Activated naive CD4-positive, alpha-beta T cell treated with anti-CD3 and anti-CD28 coated beads for 36 hours (primary cell): ENCODE data around the gene BEAN1. TPM values are rescaled to one million over a fixed set of nuclear protein-coding genes. Genes with fewer than 3 reads are reported as not detected.
"Not testable (repeated sequence)": the region's sequence is repeated elsewhere in the genome, so short reads cannot be mapped to it uniquely, and the experiment has no call there.

Experiments used
- CTCF ChIA-PET: fragments of 350-600 bp; sonication (Branson Sonifier 250); formaldehyde crosslinking; loops from one replicate; lab custom pipeline; 2021; ENCODE audit warnings: antibody characterized with exemption; lab: Charles Lee
- DNase-seq: peaks from one replicate; pipeline ENCODE4 v3.0.0-alpha.2; 2020
- H3K27ac Mint-ChIP-seq: one replicate; pipeline ENCODE4 v1.8.0; 2021; ENCODE audit warnings: mild to moderate bottlenecking, mixed read lengths
- H3K27me3 Mint-ChIP-seq: one replicate; pipeline ENCODE4 v1.8.0; 2021; ENCODE audit warnings: low read depth, mixed read lengths
- H3K36me3 Mint-ChIP-seq: one replicate; pipeline ENCODE4 v1.8.0; 2021; ENCODE audit warnings: low read depth, mixed read lengths
- H3K4me1 Mint-ChIP-seq: one replicate; pipeline ENCODE4 v1.8.0; 2021; ENCODE audit warnings: low read depth, mixed read lengths
- H3K4me3 Mint-ChIP-seq: one replicate; pipeline ENCODE4 v1.8.0; 2021; ENCODE audit warnings: mild to moderate bottlenecking, moderate library complexity, mixed read lengths
- H3K9me3 Mint-ChIP-seq: one replicate; pipeline ENCODE4 v1.8.0; 2021; ENCODE audit warnings: mixed read lengths
- intact Hi-C: fragments of 100-400 bp; cut with micrococcal nuclease; formaldehyde crosslinking; loops from one replicate; pipeline ENCODE4 v1.15.1; 2023
- total RNA-seq, 2 experiments: library from RNA; stranded (reverse); gene quantifications; one replicate each; pipeline ENCODE4 v1.2.3, GENCODE V29; 2021

The BEAN1 gene
- total RNA-seq, 2 experiments from 2014 or later = not detected

GRCh38 chr16:66457888-66458287 is 30.8 kb downstream of the BEAN1 start:
- CTCF ChIA-PET = no interaction called here
- Mint-ChIP-seq H3K4me3 (no peak overlapping the region), H3K36me3 (no peaks in the 10 kb centered on the region), H3K9me3 (no peaks in the 10 kb centered on the region), H3K27me3 (peaks cover 10% of the 10 kb centered on the region), H3K4me1 (peaks cover 4% of the 10 kb centered on the region), H3K27ac (no peak overlapping the region)
- DNase-seq = no peak
- intact Hi-C loops = no loop called here

DNA sequence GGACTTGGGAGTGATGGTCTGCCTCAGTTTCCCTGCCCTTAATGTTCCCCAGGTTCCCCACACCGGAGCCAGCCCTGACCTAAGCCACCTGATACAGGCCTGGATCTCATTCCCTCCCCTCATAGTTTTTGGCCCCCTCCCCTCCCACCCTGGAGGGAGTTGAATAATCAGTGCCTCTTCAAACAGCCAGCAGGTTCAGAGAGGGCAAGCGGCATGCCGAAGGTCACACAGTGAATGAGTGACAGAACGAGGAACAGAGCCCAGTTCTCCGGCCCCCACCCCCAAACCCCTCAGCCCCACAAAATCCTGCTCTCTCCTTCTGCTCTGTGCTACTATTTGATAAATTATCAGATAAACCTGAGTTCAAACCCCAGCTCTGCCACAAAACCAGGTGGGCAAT is 31.2 kb downstream of the BEAN1 start:
- H3K27ac Mint-ChIP-seq = no peak overlapping the region
- CTCF ChIA-PET = no interaction called here

GRCh38 chr16:66458853-66459252 is 31.8 kb downstream of the BEAN1 start:
- peaks cover 4% of the 10 kb centered on the region for H3K4me1 Mint-ChIP-seq
- CTCF ChIA-PET = interaction anchor here (0.7 kb wide), 2 partner anchors 104 to 115 kb away, joined by 3 read pairs; no protein-coding TSS in a partner anchor

More for the DNA sequence above, 31.2 kb downstream of the BEAN1 start:
- no peak for DNase-seq
- intact Hi-C loops = no loop called here
- peaks cover 10% of the 10 kb centered on the region for H3K27me3 Mint-ChIP-seq
- H3K9me3 Mint-ChIP-seq = no peaks in the 10 kb centered on the region
- no peak overlapping the region for H3K4me3 Mint-ChIP-seq
- H3K36me3 Mint-ChIP-seq = no peaks in the 10 kb centered on the region
- H3K4me1 Mint-ChIP-seq = peaks cover 4% of the 10 kb centered on the region

GRCh38 chr16:66459878-66460277 is 32.8 kb downstream of the BEAN1 start:
- intact Hi-C loops = no loop called here
- Mint-ChIP-seq H3K27ac (no peak overlapping the region), H3K4me1 (peaks cover 3% of the 10 kb centered on the region), H3K27me3 (peaks cover 15% of the 10 kb centered on the region), H3K4me3 (no peak overlapping the region), H3K9me3 (no peaks in the 10 kb centered on the region), H3K36me3 (no peaks in the 10 kb centered on the region)
- CTCF ChIA-PET = no interaction called here
- no peak for DNase-seq

More at GRCh38 chr16:66458853-66459252, 31.8 kb downstream of the BEAN1 start:
- H3K36me3 Mint-ChIP-seq = no peaks in the 10 kb centered on the region
- H3K27ac Mint-ChIP-seq = no peak overlapping the region
- H3K9me3 Mint-ChIP-seq = no peaks in the 10 kb centered on the region
- intact Hi-C loops = no loop called here
- peaks cover 11% of the 10 kb centered on the region for H3K27me3 Mint-ChIP-seq
- no peak for DNase-seq
- no peak overlapping the region for H3K4me3 Mint-ChIP-seq

- Mint-ChIP-seq H3K36me3 (no peaks in the 10 kb centered on the region), H3K4me1 (no peaks in the 10 kb centered on the region), H3K27me3 (peaks cover 17% of the 10 kb centered on the region), H3K9me3 (no peaks in the 10 kb centered on the region), H3K27ac (no peak overlapping the region), H3K4me3 (no peak overlapping the region)
- CTCF ChIA-PET = no interaction called here
- DNase-seq = no peak
- intact Hi-C loops = no loop called here
These were observed 33.6 kb downstream of the BEAN1 start for GRCh38 chr16:66460703-66461102.

- Mint-ChIP-seq H3K27me3 (peaks cover 21% of the 10 kb centered on the region), H3K4me1 (no peaks in the 10 kb centered on the region), H3K27ac (no peak overlapping the region), H3K4me3 (no peak overlapping the region), H3K36me3 (no peaks in the 10 kb centered on the region), H3K9me3 (no peaks in the 10 kb centered on the region)
- DNase-seq = no peak
- CTCF ChIA-PET = interaction anchor here (0.5 to 1.6 kb wide), 2 partner anchors 56 to 201 kb away, joined by 3 to 6 read pairs; no protein-coding TSS in a partner anchor
- intact Hi-C loops = no loop called here
These were observed 35.8 kb downstream of the BEAN1 start for GRCh38 chr16:66462912-66463311.

GRCh38 chr16:66465946-66466345 is 38.9 kb downstream of the BEAN1 start:
- peaks cover 16% of the 10 kb centered on the region for H3K27me3 Mint-ChIP-seq
- intact Hi-C loops, H3K36me3 Mint-ChIP-seq, H3K27ac Mint-ChIP-seq, H3K9me3 Mint-ChIP-seq, CTCF ChIA-PET, H3K4me3 Mint-ChIP-seq, DNase-seq, H3K4me1 Mint-ChIP-seq: not testable (repeated sequence)

GRCh38 chr16:66466636-66467035 is 39.5 kb downstream of the BEAN1 start:
- intact Hi-C loops, H3K27ac Mint-ChIP-seq, DNase-seq, H3K4me3 Mint-ChIP-seq, H3K4me1 Mint-ChIP-seq, H3K9me3 Mint-ChIP-seq, H3K36me3 Mint-ChIP-seq, CTCF ChIA-PET: not testable (repeated sequence)
- peaks cover 14% of the 10 kb centered on the region for H3K27me3 Mint-ChIP-seq

- DNase-seq = no peak
- CTCF ChIA-PET = no interaction called here
- H3K4me1 Mint-ChIP-seq = no peaks in the 10 kb centered on the region
- H3K4me3 Mint-ChIP-seq = no peak overlapping the region
- no peak overlapping the region for H3K27ac Mint-ChIP-seq
- intact Hi-C loops = no loop called here
- no peaks in the 10 kb centered on the region for H3K9me3 Mint-ChIP-seq
- H3K36me3 Mint-ChIP-seq = no peaks in the 10 kb centered on the region
- peaks cover 13% of the 10 kb centered on the region for H3K27me3 Mint-ChIP-seq
These were observed 40.5 kb downstream of the BEAN1 start for GRCh38 chr16:66467611-66468010.

DNA sequence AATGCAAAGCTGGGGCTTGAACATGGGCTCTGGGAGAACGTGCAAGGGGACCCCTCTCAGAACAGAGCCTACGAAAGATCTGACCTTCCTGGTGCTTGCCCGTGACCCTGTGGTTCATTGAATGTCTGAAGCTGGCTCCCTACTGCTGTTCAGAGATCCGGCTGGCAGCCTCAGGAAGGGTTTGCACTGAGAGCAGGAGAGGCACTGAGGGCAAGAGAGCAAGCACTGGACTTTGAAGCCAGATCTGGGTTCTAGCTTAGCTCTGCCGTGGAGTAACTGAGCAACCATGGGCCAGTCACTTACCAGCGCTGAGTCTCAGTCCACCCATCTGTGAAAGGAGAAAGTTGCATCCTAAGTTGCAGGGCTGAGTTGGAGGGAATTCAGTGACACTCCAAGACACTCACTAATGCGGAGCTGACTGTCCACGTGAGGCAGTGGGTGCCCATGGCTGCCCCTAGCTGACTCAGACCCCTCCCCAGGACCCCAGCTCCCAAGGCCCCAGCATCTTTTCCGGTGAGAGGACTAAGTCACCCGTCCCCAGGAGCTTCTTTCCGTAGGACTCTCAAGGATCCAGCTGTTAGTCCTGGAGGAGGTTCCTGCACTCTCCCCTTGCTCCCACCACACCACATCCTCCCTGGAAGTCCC is 41.3 kb downstream of the BEAN1 start:
- Mint-ChIP-seq H3K4me3 (no peak overlapping the region), H3K36me3 (no peaks in the 10 kb centered on the region), H3K27ac (no peak overlapping the region), H3K4me1 (no peaks in the 10 kb centered on the region), H3K9me3 (no peaks in the 10 kb centered on the region), H3K27me3 (peaks cover 13% of the 10 kb centered on the region)
- CTCF ChIA-PET = interaction anchor here (0.6 to 1.7 kb wide), 9 partner anchors 13 to 400 kb away, joined by 3 to 7 read pairs (median 4); no protein-coding TSS in a partner anchor
- DNase-seq = no peak
- intact Hi-C loops = no loop called here

DNA sequence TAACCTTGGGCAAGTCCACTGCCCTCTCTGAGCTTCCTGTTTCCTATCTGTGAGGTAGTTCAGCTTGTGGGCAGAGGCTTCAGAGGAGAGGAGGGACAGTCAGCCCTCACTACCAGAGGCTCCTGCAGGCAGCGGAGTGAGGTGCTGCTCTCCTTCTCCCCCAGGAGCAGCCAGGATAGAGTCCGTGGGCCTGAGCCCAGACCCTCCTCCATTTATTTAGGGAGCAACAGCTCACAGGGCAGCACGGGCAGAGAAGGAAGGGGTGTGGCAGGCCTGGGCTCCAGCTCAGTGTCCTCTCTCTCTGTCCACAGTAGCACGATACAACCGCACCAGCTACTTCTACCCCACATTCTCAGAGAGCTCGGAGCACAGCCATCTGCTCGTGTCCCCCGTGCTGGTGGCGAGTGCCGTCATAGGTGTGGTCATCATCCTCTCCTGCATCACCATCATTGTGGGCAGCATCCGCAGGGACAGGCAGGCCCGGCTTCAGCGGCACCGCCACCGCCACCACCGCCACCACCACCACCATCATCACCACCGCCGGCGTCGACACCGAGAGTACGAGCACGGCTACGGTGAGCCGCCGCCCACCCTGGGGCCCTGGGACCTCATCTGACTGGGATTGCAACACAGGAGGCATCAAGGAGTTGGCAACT is 42.3 kb downstream of the BEAN1 start:
- DNase-seq = no peak
- Mint-ChIP-seq H3K36me3 (no peaks in the 10 kb centered on the region), H3K9me3 (no peaks in the 10 kb centered on the region), H3K4me1 (peaks cover 6% of the 10 kb centered on the region), H3K27me3 (peaks cover 10% of the 10 kb centered on the region), H3K4me3 (no peak overlapping the region), H3K27ac (no peak overlapping the region)
- intact Hi-C loops = no loop called here
- CTCF ChIA-PET = interaction anchor here (0.6 to 1.7 kb wide), 7 partner anchors 14 to 181 kb away, joined by 3 to 7 read pairs (median 4); no protein-coding TSS in a partner anchor

DNA sequence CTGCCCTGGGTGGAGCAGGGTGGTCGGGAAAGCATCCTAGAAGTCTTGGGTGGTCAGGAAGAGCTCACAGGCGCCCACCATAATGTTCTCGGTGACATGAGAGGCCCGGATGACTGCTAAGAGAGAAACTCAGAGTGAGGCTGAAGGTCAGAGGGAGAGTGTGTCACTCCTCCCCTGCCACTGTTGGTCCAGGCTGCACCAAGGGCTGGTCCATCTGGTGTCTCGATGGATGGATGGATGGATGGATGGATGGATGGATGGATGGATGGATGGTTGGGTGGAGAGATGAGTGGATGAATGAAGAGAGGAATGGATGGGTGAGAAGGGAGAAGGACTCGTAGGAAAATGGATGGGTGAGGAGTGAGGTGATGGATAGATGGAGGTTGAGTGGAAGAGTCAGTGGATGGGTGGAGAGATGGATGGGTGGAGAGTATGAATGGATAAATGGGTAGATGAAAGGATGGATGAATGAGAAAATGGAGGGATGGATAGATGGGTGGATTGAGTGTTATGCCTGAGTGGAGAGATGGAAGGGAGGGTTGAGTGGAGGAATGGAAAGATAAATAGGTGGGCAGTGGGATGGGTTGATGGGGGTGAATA is 43.0 kb downstream of the BEAN1 start:
- H3K4me1 Mint-ChIP-seq = peaks cover 13% of the 10 kb centered on the region

More for the DNA sequence above, 43.0 kb downstream of the BEAN1 start:
- CTCF ChIA-PET = interaction anchor here (1.4 to 1.7 kb wide), 2 partner anchors 63 to 181 kb away, joined by 4 to 7 read pairs; no protein-coding TSS in a partner anchor
- no peaks in the 10 kb centered on the region for H3K36me3 Mint-ChIP-seq
- H3K9me3 Mint-ChIP-seq = no peaks in the 10 kb centered on the region
- H3K4me3 Mint-ChIP-seq = no peak overlapping the region
- H3K27me3 Mint-ChIP-seq = peaks cover 6% of the 10 kb centered on the region
- intact Hi-C loops = no loop called here
- H3K27ac Mint-ChIP-seq = no peak overlapping the region
- DNase-seq = no peak
